OCI-LY3 (cell line): Measurements from ENCODE around the gene PRKCE.

Source experiments
- CTCF ChIP-seq: fragments of 200-600, 300-600 bp; sonication (generic); IDR thresholded peaks from 2 replicates; pipeline ENCODE4 v1.5.1; 2014; ENCODE audit warnings: antibody characterized with exemption, low read length, low read depth
- EZH2phosphoT487 ChIP-seq: fragments of 200-600 bp; shearing (Covaris generic); IDR thresholded peaks from 2 replicates; pipeline ENCODE4 v1.6.1; 2018; ENCODE audit warnings: antibody characterized with exemption, mixed run types, low read depth

GRCh38 chr2:45850558-45850957 is 199.1 kb downstream of the PRKCE start:
- no peak for TF ChIP-seq CTCF
- TF ChIP-seq EZH2phosphoT487, result no peak
